ENCODE measurements around the gene MT2A. TPM values are rescaled to one million over a fixed set of nuclear protein-coding genes. Genes with fewer than 3 reads are reported as not detected.
A peak's percentile ranks its signal among the peaks of the same experiment; 100 is the strongest.

Gene MT2A
- total and polyA plus RNA-seq, 2 of the 13 experiments (the other 11 are each of a cell fraction or from before 2014, with no cell fraction given), result 135 to 371 TPM

DNA sequence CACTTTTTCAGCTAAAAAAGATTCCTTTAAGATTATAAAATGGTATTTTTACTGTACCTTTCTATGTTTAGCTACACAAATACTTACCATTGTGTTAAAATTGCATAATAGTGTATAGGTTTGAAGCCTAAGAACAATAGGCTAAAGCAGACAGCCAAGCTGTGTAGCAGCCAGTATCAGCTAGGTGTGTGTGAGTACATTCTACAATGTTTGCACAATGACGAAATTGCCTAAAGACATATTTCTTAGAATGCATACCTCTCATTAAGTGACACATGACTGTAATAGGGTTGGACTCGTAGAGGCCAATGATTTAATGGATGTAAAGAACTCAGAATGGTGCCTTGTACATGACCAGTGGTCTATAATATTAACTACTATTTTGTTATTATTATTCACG, 41.4 kb downstream of the MT2A start (continued):
- TF ChIP-seq, protein P1, sequence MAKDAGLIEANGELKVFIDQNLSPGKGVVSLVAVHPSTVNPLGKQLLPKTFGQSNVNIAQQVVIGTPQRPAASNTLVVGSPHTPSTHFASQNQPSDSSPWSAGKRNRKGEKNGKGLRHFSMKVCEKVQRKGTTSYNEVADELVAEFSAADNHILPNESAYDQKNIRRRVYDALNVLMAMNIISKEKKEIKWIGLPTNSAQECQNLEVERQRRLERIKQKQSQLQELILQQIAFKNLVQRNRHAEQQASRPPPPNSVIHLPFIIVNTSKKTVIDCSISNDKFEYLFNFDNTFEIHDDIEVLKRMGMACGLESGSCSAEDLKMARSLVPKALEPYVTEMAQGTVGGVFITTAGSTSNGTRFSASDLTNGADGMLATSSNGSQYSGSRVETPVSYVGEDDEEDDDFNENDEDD (CRISPR knock-in tag; IDR thresholded peaks at IDR 0.05; ENCODE audit: borderline replicate concordance), result no peak
- TF ChIP-seq CEBPB (IDR thresholded peaks at IDR 0.05; ENCODE audit: borderline replicate concordance, low read depth, low read length) (peak; percentile 18; the same call in 1 of the 2 replicates), FOXA1 (IDR thresholded peaks at IDR 0.05) (no peak), FOXA1 (CRISPR knock-in tag; IDR thresholded peaks at IDR 0.05) (0 out of 2 replicates have a peak, but pooled peaks have one; percentile 20), KMT2A (CRISPR knock-in tag; IDR thresholded peaks at IDR 0.05) (no peak), STAG1 (CRISPR knock-in tag; IDR thresholded peaks at IDR 0.05) (no peak), RFX3 (CRISPR knock-in tag; IDR thresholded peaks at IDR 0.05) (no peak), FOXA3 (CRISPR knock-in tag; IDR thresholded peaks at IDR 0.05) (peak; percentile 34; the same call in 1 of the 2 replicates), ZNF563 (CRISPR knock-in tag; IDR thresholded peaks at IDR 0.05) (no peak), KMT2B (CRISPR knock-in tag; IDR thresholded peaks at IDR 0.05) (no peak), ZNF616 (CRISPR knock-in tag; IDR thresholded peaks at IDR 0.05; ENCODE audit: low read depth) (no peak), ZNF577 (CRISPR knock-in tag; IDR thresholded peaks at IDR 0.05; ENCODE audit: borderline replicate concordance, low read depth) (no peak), GABPA (IDR thresholded peaks at IDR 0.05; ENCODE audit: low read depth, low read length) (no peak), GABPA (CRISPR knock-in tag; IDR thresholded peaks at IDR 0.05; ENCODE audit: low read depth) (no peak), BRD4 (CRISPR knock-in tag; IDR thresholded peaks at IDR 0.05) (no peak), ZKSCAN1 (IDR thresholded peaks at IDR 0.05; ENCODE audit: low read length) (no peak), ZNF335 (CRISPR knock-in tag; IDR thresholded peaks at IDR 0.05) (no peak), SIX1 (CRISPR knock-in tag; IDR thresholded peaks at IDR 0.05; ENCODE audit: borderline replicate concordance) (no peak), ZNF567 (CRISPR knock-in tag; IDR thresholded peaks at IDR 0.05; ENCODE audit: borderline replicate concordance) (no peak), ZNF747 (CRISPR knock-in tag; IDR thresholded peaks at IDR 0.05; ENCODE audit: borderline replicate concordance) (no peak), SOX13 (IDR thresholded peaks at IDR 0.05) (no peak), SOX13 (CRISPR knock-in tag; conservative IDR thresholded peaks at IDR 0.05 in 1 of 2, IDR thresholded peaks at IDR 0.05 in 1 of 2) (peak in 1 of 2 experiments; percentile 66; a peak in 2 of 4 replicates), ZNF562 (CRISPR knock-in tag; IDR thresholded peaks at IDR 0.05; ENCODE audit: borderline replicate concordance) (no peak)
- TF ChIP-seq, protein P2, sequence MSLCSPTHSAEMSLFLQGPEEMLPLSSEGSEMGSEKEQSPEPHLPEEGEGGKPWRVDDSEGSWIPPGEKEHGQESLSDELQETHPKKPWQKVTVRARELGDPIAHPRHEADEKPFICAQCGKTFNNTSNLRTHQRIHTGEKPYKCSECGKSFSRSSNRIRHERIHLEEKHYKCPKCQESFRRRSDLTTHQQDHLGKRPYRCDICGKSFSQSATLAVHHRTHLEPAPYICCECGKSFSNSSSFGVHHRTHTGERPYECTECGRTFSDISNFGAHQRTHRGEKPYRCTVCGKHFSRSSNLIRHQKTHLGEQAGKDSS (CRISPR knock-in tag; IDR thresholded peaks at IDR 0.05; ENCODE audit: borderline replicate concordance, low read depth), result no peak
- TF ChIP-seq, protein P3, sequence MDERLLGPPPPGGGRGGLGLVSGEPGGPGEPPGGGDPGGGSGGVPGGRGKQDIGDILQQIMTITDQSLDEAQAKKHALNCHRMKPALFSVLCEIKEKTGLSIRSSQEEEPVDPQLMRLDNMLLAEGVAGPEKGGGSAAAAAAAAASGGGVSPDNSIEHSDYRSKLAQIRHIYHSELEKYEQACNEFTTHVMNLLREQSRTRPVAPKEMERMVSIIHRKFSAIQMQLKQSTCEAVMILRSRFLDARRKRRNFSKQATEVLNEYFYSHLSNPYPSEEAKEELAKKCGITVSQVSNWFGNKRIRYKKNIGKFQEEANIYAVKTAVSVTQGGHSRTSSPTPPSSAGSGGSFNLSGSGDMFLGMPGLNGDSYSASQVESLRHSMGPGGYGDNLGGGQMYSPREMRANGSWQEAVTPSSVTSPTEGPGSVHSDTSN (CRISPR knock-in tag; IDR thresholded peaks at IDR 0.05), result no peak
- TF ChIP-seq, protein P4, sequence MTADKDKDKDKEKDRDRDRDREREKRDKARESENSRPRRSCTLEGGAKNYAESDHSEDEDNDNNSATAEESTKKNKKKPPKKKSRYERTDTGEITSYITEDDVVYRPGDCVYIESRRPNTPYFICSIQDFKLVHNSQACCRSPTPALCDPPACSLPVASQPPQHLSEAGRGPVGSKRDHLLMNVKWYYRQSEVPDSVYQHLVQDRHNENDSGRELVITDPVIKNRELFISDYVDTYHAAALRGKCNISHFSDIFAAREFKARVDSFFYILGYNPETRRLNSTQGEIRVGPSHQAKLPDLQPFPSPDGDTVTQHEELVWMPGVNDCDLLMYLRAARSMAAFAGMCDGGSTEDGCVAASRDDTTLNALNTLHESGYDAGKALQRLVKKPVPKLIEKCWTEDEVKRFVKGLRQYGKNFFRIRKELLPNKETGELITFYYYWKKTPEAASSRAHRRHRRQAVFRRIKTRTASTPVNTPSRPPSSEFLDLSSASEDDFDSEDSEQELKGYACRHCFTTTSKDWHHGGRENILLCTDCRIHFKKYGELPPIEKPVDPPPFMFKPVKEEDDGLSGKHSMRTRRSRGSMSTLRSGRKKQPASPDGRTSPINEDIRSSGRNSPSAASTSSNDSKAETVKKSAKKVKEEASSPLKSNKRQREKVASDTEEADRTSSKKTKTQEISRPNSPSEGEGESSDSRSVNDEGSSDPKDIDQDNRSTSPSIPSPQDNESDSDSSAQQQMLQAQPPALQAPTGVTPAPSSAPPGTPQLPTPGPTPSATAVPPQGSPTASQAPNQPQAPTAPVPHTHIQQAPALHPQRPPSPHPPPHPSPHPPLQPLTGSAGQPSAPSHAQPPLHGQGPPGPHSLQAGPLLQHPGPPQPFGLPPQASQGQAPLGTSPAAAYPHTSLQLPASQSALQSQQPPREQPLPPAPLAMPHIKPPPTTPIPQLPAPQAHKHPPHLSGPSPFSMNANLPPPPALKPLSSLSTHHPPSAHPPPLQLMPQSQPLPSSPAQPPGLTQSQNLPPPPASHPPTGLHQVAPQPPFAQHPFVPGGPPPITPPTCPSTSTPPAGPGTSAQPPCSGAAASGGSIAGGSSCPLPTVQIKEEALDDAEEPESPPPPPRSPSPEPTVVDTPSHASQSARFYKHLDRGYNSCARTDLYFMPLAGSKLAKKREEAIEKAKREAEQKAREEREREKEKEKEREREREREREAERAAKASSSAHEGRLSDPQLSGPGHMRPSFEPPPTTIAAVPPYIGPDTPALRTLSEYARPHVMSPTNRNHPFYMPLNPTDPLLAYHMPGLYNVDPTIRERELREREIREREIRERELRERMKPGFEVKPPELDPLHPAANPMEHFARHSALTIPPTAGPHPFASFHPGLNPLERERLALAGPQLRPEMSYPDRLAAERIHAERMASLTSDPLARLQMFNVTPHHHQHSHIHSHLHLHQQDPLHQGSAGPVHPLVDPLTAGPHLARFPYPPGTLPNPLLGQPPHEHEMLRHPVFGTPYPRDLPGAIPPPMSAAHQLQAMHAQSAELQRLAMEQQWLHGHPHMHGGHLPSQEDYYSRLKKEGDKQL (CRISPR knock-in tag; IDR thresholded peaks at IDR 0.05; ENCODE audit: low read depth), result no peak
